ENCODE data around the gene LAGE3. TPM values are rescaled to one million over a fixed set of nuclear protein-coding genes. Genes with fewer than 3 reads are reported as not detected.

The LAGE3 gene
- polyA plus RNA-seq, 1 donor (not counting 4 experiments of a cell fraction or from before 2014, with no cell fraction given): 9.3 TPM

- FAIRE-seq (no peak), DNase-seq (ENCODE audit: low read depth, low spot score) (no peak)
- Histone ChIP-seq H3K9ac (ENCODE audit: control insufficient read depth, extremely low read depth, insufficient read depth, low read length) (no peak overlapping the region), H2AFZ (ENCODE audit: control insufficient read depth, low read length) (no peak overlapping the region), H3K27ac (ENCODE audit: control insufficient read depth, insufficient read depth, low read length) (no peak overlapping the region), H3K4me1 (ENCODE audit: control insufficient read depth, extremely low read depth, insufficient read depth, low read length) (peaks cover under 1% of the 10 kb centered on the region), H3K27me3 (ENCODE audit: control insufficient read depth, extremely low read depth, insufficient read depth, low read length) (no peaks in the 10 kb centered on the region), H3K9me3 (ENCODE audit: control insufficient read depth, low read depth, low read length) (peaks cover 3% of the 10 kb centered on the region), H4K20me1 (ENCODE audit: control insufficient read depth, extremely low read depth, insufficient read depth, low read length) (no peaks in the 10 kb centered on the region), H3K79me2 (ENCODE audit: control insufficient read depth, insufficient read depth, low read length) (peaks cover 6% of the 10 kb centered on the region), H3K36me3 (ENCODE audit: control insufficient read depth in 2 of 2, extremely low read depth in 1 of 2, insufficient read depth in 2 of 2, low read length in 2 of 2) (no peaks in the 10 kb centered on the region), H3K4me2 (ENCODE audit: control insufficient read depth, extremely low read depth, insufficient read depth, low read depth, low read length) (no peak overlapping the region), H3K9me1 (ENCODE audit: control insufficient read depth, extremely low read depth, insufficient read depth, low read length) (no peaks in the 10 kb centered on the region), H3K4me3 (ENCODE audit: control insufficient read depth in 2 of 3, extremely low read depth in 1 of 3, insufficient read depth in 2 of 3, low read depth in 1 of 3, low read length in 3 of 3) (no peak overlapping the region)
- TF ChIP-seq CTCF (optimal IDR thresholded peaks at IDR 0.05 in 1 of 3, IDR thresholded peaks at IDR 0.05 in 1 of 3, conservative IDR thresholded peaks at IDR 0.05 in 1 of 3; ENCODE audit: extremely low read depth in 1 of 3, insufficient read depth in 2 of 3, low read length in 3 of 3) (no peak), EZH2 (IDR thresholded peaks at IDR 0.05; ENCODE audit: low read length) (no peak)
- dilution Hi-C loops (cut with MboI; ENCODE audit: extremely low pct_ligation_motif_present, low sequenced_read_pairs): no loop called here
Measured at GRCh38 chrX:154511761-154512160, 32.7 kb upstream of the LAGE3 start.

- H3K9ac ChIP-seq (ENCODE audit: control insufficient read depth, extremely low read depth, insufficient read depth, low read length): no peak overlapping the region
- no peak overlapping the region for H3K27ac ChIP-seq (ENCODE audit: control insufficient read depth, insufficient read depth, low read length)
- H3K4me1 ChIP-seq (ENCODE audit: control insufficient read depth, extremely low read depth, insufficient read depth, low read length): no peaks in the 10 kb centered on the region
- H2AFZ ChIP-seq (ENCODE audit: control insufficient read depth, low read length): no peak overlapping the region
- H3K4me3 ChIP-seq (ENCODE audit: control insufficient read depth in 2 of 3, extremely low read depth in 1 of 3, insufficient read depth in 2 of 3, low read depth in 1 of 3, low read length in 3 of 3): no peak overlapping the region
- TF ChIP-seq EZH2 (IDR thresholded peaks at IDR 0.05; ENCODE audit: low read length) (no peak), CTCF (optimal IDR thresholded peaks at IDR 0.05 in 1 of 3, IDR thresholded peaks at IDR 0.05 in 1 of 3, conservative IDR thresholded peaks at IDR 0.05 in 1 of 3; ENCODE audit: extremely low read depth in 1 of 3, insufficient read depth in 2 of 3, low read length in 3 of 3) (no peak)
- no peaks in the 10 kb centered on the region for H3K36me3 ChIP-seq (ENCODE audit: control insufficient read depth in 2 of 2, extremely low read depth in 1 of 2, insufficient read depth in 2 of 2, low read length in 2 of 2)
- DNase-seq (ENCODE audit: low read depth, low spot score): no peak
- no peak overlapping the region for H3K4me2 ChIP-seq (ENCODE audit: control insufficient read depth, extremely low read depth, insufficient read depth, low read depth, low read length)
- dilution Hi-C loops (cut with MboI; ENCODE audit: extremely low pct_ligation_motif_present, low sequenced_read_pairs): no loop called here
- peaks cover 3% of the 10 kb centered on the region for H3K9me3 ChIP-seq (ENCODE audit: control insufficient read depth, low read depth, low read length)
- H3K27me3 ChIP-seq (ENCODE audit: control insufficient read depth, extremely low read depth, insufficient read depth, low read length): no peaks in the 10 kb centered on the region
- H4K20me1 ChIP-seq (ENCODE audit: control insufficient read depth, extremely low read depth, insufficient read depth, low read length): no peaks in the 10 kb centered on the region
- no peak for FAIRE-seq
- H3K79me2 ChIP-seq (ENCODE audit: control insufficient read depth, insufficient read depth, low read length): peaks cover 3% of the 10 kb centered on the region
- no peaks in the 10 kb centered on the region for H3K9me1 ChIP-seq (ENCODE audit: control insufficient read depth, extremely low read depth, insufficient read depth, low read length)
Measured at GRCh38 chrX:154509455-154509854, 30.4 kb upstream of the LAGE3 start.
